Right lobe of liver (tissue), 6 donors: Measurements from ENCODE around the gene CUX1. TPM values are rescaled to one million over a fixed set of nuclear protein-coding genes. Genes with fewer than 3 reads are reported as not detected.

Experiments
- ATAC-seq, 4 donors: fragments of 200-7000 bp; cut with Tn5 transposase; one replicate each; pipeline ENCODE4 v1.9.1; 2020; ENCODE audit warnings: mild to moderate bottlenecking in 4 of 4, moderate library complexity in 4 of 4
- DNase-seq, 3 donors: peaks; one replicate each; pipeline ENCODE4 v3.0.0-alpha.2; 2020
- H3K27ac ChIP-seq, 3 donors: fragments of 200-600 bp; one replicate each; pipeline ENCODE4 v1.8.0; 2022
- H3K27me3 ChIP-seq, 2 donors: fragments of 200-600 bp; one replicate each; pipeline ENCODE4 v1.8.0; 2022
- H3K36me3 ChIP-seq, 4 donors: fragments of 200-600 bp; sonication (generic) in 1 of 4; one replicate each; pipeline versions ENCODE4 v1.5.1 to v1.8.0; 2017 to 2022; ENCODE audit warnings: control low read depth in 1 of 4
- H3K4me1 ChIP-seq, 4 donors: fragments of 200-600 bp; sonication (generic) in 1 of 4; one replicate each; pipeline versions ENCODE4 v1.5.1 to v1.8.0; 2017 to 2022; ENCODE audit warnings: control low read depth in 1 of 4
- H3K4me3 ChIP-seq, 3 donors: fragments of 200-600 bp; one replicate each; pipeline ENCODE4 v1.8.0; 2022
- H3K9me3 ChIP-seq, 4 donors: fragments of 200-600 bp; sonication (generic) in 1 of 4; one replicate each; pipeline versions ENCODE4 v1.5.1 to v1.8.0; 2017 to 2022; ENCODE audit warnings: control low read depth in 1 of 4
- CTCF ChIP-seq, 4 donors: fragments of 200-600 bp in 3 of 4; fragments of 450-650 bp in 1 of 4; IDR thresholded peaks; one replicate each; pipeline versions ENCODE4 v1.5.1 to v1.8.0; 2016 to 2022; ENCODE audit warnings: antibody characterized with exemption in 4 of 4, mild to moderate bottlenecking in 2 of 4
- POLR2A ChIP-seq: fragments of 450-650 bp; IDR thresholded peaks from one replicate; pipeline ENCODE4 v1.6.1; 2017; ENCODE audit warnings: antibody characterized with exemption, mild to moderate bottlenecking
- WGBS: methylation state at CpG from one replicate; pipeline ENCODE4 v1.1.6; 2018; ENCODE audit warnings: low coverage, low lambda C conversion rate; ENCODE audit not compliant: insufficient coverage; ENCODE audit errors: missing lambda C conversion rate; 5-methylcytosine and 5-hydroxymethylcytosine counted together
- intact Hi-C, 2 donors: fragments of 100-400 bp; cut with DNase I; formaldehyde crosslinking; loops; one replicate each; pipeline versions ENCODE4 v1.11.2 to v1.14.1; 2022
- total RNA-seq, 6 experiments: library from RNA; depleted of rRNA in 2 of 6; stranded (reverse); fragments of >200 nt in 2 of 6; fragmentation: NEBNext Ultra II Directional in 3 of 6; extraction: Animal tissue kit (Norgen Biotek cat#: 25700) in 3 of 6; gene quantifications; one replicate each; pipeline versions ENCODE4 v1.1.0 to v1.2.4, GENCODE V29; 2016 to 2023
- donor health status: DM: no; HTN: yes; CAD: no.
- donor health status: DM: no; HTN: no; CAD: no.
- donor health status: DM: no; HTN: no; CAD: no.
- donor health status: DM: no; HTN: yes; CAD: no.
- donor health status: DM: no; HTN: yes; CAD: no.

The CUX1 gene
- total RNA-seq, 6 experiments from 2014 or later: 34.3 to 53.1 (median 40.6) TPM

- Histone ChIP-seq H3K36me3 (no peaks in the 10 kb centered on the region), H3K27ac (no peak overlapping the region), H3K9me3 (no peaks in the 10 kb centered on the region), H3K4me3 (no peak overlapping the region), H3K4me1 (no peaks in the 10 kb centered on the region), H3K27me3 (no peaks in the 10 kb centered on the region)
- ATAC-seq (peak in 1 of 4 donors; percentile 52), DNase-seq (no peak)
- TF ChIP-seq POLR2A (no peak), CTCF (IDR thresholded peaks at IDR 0.05) (no peak)
- 76% methylated on average over 13 of the region's 17 CpGs for WGBS
- intact Hi-C loops: no loop called here
Observed at GRCh38 chr7:101990811-101991418, 173.5 kb downstream of the CUX1 start.

- DNase-seq (no peak), ATAC-seq (no peak)
- Histone ChIP-seq H3K27ac (no peak overlapping the region), H3K4me3 (no peak overlapping the region), H3K36me3 (no peaks in the 10 kb centered on the region), H3K4me1 (no peaks in the 10 kb centered on the region), H3K27me3 (no peaks in the 10 kb centered on the region), H3K9me3 (no peaks in the 10 kb centered on the region)
- TF ChIP-seq POLR2A: no peak
- intact Hi-C loops: no loop called here
- whole genome bisulfite sequencing: 78% methylated on average over 3 of the region's 3 CpGs
Observed at GRCh38 chr7:101991860-101992259, 174.4 kb downstream of the CUX1 start.

- DNase-seq: no peak
- no peak for ATAC-seq
- H3K27ac ChIP-seq: no peak overlapping the region
- H3K36me3 ChIP-seq: no peaks in the 10 kb centered on the region
- no peaks in the 10 kb centered on the region for H3K4me1 ChIP-seq
- no peaks in the 10 kb centered on the region for H3K9me3 ChIP-seq
- H3K4me3 ChIP-seq: no peak overlapping the region
- intact Hi-C loops: no loop called here
- WGBS: 94% methylated on average over 6 of the region's 8 CpGs
- no peak for TF ChIP-seq CTCF (IDR thresholded peaks at IDR 0.05)
- no peak for TF ChIP-seq POLR2A
- no peaks in the 10 kb centered on the region for H3K27me3 ChIP-seq
Observed at GRCh38 chr7:101993311-101993710, 175.9 kb downstream of the CUX1 start.

- ATAC-seq (no peak), DNase-seq (no peak)
- no peak for TF ChIP-seq CTCF (IDR thresholded peaks at IDR 0.05)
- no peak for TF ChIP-seq POLR2A
Observed at GRCh38 chr7:101995121-101995520, 177.7 kb downstream of the CUX1 start.

DNA sequence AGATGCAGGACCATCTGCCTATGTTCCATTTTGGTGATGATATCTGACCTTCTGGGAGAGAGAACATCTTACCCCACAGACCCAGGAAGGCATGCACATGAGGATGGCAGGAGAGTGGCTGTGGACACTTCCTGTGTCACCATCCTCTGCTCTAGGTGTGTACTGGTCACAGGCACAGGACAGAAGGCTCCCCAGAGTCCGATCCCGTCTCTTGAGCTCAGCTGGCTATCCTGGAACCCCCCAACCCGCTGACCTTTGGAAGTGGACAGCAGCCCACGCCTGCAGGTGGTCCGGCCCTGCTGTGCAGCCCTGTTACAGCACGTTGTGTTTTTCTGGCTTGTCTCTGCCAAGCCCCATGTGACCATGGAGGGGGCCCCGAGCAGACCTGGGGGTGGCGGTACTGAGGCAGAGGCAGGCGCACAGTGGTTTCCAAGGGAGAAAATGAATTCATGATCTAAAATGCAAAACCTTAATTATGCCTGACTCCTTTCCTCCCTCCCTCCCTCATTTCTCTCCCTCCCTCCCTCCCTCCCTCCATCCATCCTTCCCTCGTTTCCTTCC, 178.8 kb downstream of the CUX1 start:
- intact Hi-C loops: no loop called here
- H3K27ac ChIP-seq: no peak overlapping the region
- TF ChIP-seq POLR2A: no peak
- no peak for TF ChIP-seq CTCF (IDR thresholded peaks at IDR 0.05)
- H3K9me3 ChIP-seq: no peaks in the 10 kb centered on the region
- ATAC-seq: peak in 1 of 4 donors; percentile 24
- WGBS: 89% methylated on average over 3 of the region's 10 CpGs
- H3K4me1 ChIP-seq: no peaks in the 10 kb centered on the region
- no peaks in the 10 kb centered on the region for H3K36me3 ChIP-seq
- H3K27me3 ChIP-seq: no peaks in the 10 kb centered on the region
- no peak for DNase-seq
- H3K4me3 ChIP-seq: no peak overlapping the region

More at GRCh38 chr7:101995121-101995520, 177.7 kb downstream of the CUX1 start:
- Histone ChIP-seq H3K4me3 (no peak overlapping the region), H3K27me3 (no peaks in the 10 kb centered on the region), H3K4me1 (no peaks in the 10 kb centered on the region), H3K36me3 (no peaks in the 10 kb centered on the region), H3K27ac (no peak overlapping the region), H3K9me3 (no peaks in the 10 kb centered on the region)
- 100% methylated on average over 1 of the region's 5 CpGs for WGBS
- intact Hi-C loops: no loop called here
